A549 (cell line): Measurements from ENCODE around the gene NUFIP2.
A peak's percentile ranks its signal among the peaks of the same experiment; 100 is the strongest.

Experiments
- CBX8 ChIP-seq: fragments of 200-600 bp; sonication (generic); IDR thresholded peaks from 2 replicates; pipeline ENCODE4 v1.6.1; 2016
- CHD4 ChIP-seq: fragments of 200-600 bp; sonication (generic); IDR thresholded peaks from 2 replicates; pipeline ENCODE4 v1.6.1; 2016; ENCODE audit warnings: antibody characterized with exemption, mild to moderate bottlenecking, borderline replicate concordance
- HOXA7 ChIP-seq: fragments of 250-450 bp; sonication (Bioruptor Pico); IDR thresholded peaks from 2 replicates; pipeline ENCODE4 v1.5.0; 2020; ENCODE audit warnings: mild to moderate bottlenecking, moderate library complexity
- JUN ChIP-seq, 2 experiments: fragments of >200 bp; sonication (Bioruptor Twin); formaldehyde crosslinking; IDR thresholded peaks; 2 replicates in 1 of 2; 3 replicates in 1 of 2; pipeline ENCODE4 v1.6.1; 2016 to 2017
- MYC ChIP-seq: IDR thresholded peaks from 2 replicates; pipeline ENCODE4 v1.6.1; 2012; ENCODE audit warnings: mild to moderate bottlenecking, inconsistent platforms, low read length, improper control_type of control experiment, borderline replicate concordance
- PHF8 ChIP-seq: fragments of 200-600 bp; sonication (generic); IDR thresholded peaks from 2 replicates; pipeline ENCODE4 v1.6.1; 2016; ENCODE audit warnings: low read depth, mild to moderate bottlenecking, antibody characterized with exemption, moderate library complexity, borderline replicate concordance
- TF ChIP-seq, protein P1 (sequence below): fragments of >200 bp; sonication (Bioruptor Twin); formaldehyde crosslinking; IDR thresholded peaks from 3 replicates; pipeline ENCODE4 v1.5.1; 2016

GRCh38 chr17:29243792-29244191 lies 50.2 kb downstream of the NUFIP2 start:
- TF ChIP-seq MYC (no peak), HOXA7 (CRISPR knock-in tag) (no peak), PHF8 (no peak), CHD4 (no peak), JUN (IDR thresholded peaks at IDR 0.05) (no peak), CBX8 (no peak)
- TF ChIP-seq, protein P1, sequence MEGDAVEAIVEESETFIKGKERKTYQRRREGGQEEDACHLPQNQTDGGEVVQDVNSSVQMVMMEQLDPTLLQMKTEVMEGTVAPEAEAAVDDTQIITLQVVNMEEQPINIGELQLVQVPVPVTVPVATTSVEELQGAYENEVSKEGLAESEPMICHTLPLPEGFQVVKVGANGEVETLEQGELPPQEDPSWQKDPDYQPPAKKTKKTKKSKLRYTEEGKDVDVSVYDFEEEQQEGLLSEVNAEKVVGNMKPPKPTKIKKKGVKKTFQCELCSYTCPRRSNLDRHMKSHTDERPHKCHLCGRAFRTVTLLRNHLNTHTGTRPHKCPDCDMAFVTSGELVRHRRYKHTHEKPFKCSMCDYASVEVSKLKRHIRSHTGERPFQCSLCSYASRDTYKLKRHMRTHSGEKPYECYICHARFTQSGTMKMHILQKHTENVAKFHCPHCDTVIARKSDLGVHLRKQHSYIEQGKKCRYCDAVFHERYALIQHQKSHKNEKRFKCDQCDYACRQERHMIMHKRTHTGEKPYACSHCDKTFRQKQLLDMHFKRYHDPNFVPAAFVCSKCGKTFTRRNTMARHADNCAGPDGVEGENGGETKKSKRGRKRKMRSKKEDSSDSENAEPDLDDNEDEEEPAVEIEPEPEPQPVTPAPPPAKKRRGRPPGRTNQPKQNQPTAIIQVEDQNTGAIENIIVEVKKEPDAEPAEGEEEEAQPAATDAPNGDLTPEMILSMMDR: peak; percentile 66
